ENCODE measurements around the gene HSD17B3.
A peak's percentile ranks its signal among the peaks of the same experiment; 100 is the strongest.
"Not testable (repeated sequence)": the region's sequence is repeated elsewhere in the genome, so short reads cannot be mapped to it uniquely, and the experiment has no call there.

HSD17B3 gene

DNA sequence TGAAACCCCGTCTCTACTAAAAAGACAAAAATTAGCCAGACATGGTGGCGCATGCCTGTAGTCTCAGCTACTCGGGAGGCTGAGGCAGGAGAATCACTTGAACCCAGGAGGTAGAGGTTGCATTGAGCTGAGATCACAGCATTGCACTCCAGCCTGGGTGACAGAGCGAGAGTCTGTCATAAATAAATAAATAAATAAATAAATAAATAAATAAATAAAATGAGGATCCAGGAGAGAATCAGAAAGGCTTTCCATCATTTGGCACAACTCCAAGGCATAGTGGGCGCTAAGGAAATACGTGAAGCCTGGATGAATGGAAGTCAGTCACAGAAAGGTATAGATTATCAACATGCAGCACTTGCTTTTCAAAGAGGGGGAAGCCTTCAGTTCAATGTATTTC, 65.6 kb downstream of the HSD17B3 start:
- DNase-seq (ENCODE audit: low read depth) = not testable (repeated sequence)

DNA sequence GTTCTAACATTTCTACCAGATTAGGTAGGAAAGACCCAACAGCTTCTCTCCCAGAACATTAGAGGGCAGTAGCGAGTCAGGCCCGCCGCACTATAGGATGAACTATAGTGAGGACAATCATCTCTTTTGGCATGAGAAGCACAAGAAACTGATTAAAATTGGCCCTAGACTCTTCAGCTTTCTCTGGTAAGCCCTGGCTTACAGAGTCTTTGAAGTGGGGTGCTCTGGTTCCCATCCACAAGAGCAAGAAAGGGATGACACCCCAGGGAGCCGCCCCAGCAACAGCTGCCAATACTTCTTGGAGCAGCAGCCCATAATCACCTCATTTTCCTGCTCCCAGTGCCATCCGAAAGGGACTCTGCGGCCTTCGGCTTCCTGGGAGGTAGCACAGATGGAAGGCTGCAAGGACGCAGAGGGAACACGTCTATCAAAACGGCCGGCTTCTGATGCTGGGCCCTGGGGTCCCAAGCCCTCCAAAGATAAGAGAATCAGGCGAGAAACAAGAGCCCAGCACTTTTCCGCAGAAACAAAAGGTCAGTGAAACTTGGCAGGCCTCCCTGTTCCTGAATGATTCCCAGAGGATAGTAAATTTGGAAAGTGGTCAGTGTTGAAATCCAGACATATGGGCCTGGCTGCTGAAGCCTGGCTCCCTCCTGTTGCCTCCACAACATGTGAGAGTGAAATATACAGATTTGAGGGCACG, 69.3 kb downstream of the HSD17B3 start:
- DNase-seq (ENCODE audit: low read depth) = no peak

GRCh38 chr9:96232164-96232538, 69.8 kb downstream of the HSD17B3 start:
- DNase-seq (ENCODE audit: low read depth) = no peak

GRCh38 chr9:96230002-96230401, 72.0 kb downstream of the HSD17B3 start:
- no peak for DNase-seq (ENCODE audit: low read depth)

DNA sequence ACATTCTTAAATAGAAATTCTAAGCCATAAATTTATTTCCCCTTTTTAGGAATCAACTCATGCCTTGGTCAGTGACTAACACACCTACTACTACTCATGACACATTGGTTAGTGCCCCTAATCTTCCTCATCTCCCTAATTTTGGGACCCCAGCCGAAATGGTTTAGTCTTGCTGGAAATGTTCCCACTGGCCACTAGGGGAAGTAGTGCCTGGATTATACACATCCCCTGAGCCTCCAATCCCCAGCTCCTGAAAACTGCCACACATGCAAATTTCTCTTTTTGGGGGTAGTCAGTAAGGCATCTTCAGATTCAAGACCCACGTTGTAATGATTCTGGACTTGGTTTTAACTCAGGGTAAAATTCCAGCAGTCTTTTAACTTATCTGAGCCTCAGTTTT, 79.8 kb downstream of the HSD17B3 start:
- DNase-seq (ENCODE audit: low read depth) = no peak

GRCh38 chr9:96219900-96220257, 82.1 kb downstream of the HSD17B3 start:
- DNase-seq (ENCODE audit: low read depth) = no peak

- DNase-seq (ENCODE audit: low read depth) = no peak
Observed at GRCh38 chr9:96219026-96219899, 82.7 kb downstream of the HSD17B3 start.

DNA sequence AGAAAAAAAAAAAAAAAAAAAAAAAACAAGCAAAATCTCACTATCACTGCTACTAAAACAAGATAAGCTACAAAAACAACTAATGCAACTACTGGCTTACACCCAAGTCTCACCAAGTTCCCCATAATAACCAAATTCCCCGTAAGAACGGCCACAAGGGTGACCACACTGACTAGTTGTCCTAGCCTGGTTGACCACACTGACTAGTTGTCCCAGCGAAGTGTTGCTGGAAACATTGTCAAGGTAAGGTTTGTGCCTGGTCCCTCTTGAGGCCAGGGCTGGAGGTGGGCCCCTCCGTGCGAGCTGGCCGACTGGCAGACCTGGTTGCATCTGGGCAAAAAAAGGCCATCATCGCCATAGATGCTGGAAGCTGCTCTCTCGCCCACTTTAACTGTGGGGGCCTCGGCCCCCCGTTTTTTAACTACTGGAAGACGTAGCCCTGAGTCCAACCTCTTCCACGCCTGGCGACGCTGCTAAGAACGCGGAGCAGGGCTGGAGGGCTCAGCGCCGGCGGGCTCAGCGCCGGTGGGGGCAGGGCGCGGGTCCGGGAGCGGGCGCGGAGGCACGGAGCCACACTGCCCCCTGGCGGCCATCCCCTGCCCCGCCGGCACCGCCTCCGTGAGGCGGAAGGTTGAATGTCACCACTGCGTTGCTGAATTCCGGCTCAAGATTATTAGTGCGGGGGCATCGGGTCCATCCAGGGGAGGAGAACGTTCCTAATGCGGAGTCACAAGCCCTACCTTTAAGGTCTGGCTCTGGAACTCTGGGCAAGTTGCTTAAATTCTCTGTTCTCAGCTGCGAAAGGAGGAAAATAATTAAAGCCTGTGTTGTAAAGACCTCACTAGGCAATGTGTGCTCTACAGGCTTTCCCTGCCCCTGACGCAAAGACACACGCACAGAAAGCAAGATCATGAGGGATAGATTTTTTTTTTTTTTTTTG, 84.0 kb downstream of the HSD17B3 start:
- peak; percentile 86 for DNase-seq (ENCODE audit: low read depth)

DNA sequence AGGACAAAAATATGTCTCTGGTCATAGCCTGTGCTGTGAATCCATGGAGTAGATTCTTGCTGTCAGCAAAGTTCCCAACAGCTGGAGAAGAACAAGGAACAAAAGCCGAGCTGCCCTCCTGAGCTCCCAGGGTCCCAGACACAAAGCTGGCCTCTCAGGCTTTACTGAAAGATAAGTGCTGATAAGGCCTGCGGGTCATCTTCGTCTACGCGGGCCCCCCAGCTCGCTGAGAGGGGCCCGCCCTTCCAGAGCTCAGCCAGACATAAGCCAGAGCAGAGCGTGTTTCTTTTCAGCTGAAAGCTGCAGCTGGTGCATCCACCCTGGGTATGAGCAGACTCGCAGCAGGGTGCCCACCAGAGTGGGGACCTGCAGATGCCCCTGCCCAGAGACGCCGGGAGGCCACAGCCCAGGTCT, 84.7 kb downstream of the HSD17B3 start:
- no peak for DNase-seq (ENCODE audit: low read depth)

- DNase-seq (ENCODE audit: low read depth) = no peak
Observed at GRCh38 chr9:96216583-96216982, 85.4 kb downstream of the HSD17B3 start.

DNA sequence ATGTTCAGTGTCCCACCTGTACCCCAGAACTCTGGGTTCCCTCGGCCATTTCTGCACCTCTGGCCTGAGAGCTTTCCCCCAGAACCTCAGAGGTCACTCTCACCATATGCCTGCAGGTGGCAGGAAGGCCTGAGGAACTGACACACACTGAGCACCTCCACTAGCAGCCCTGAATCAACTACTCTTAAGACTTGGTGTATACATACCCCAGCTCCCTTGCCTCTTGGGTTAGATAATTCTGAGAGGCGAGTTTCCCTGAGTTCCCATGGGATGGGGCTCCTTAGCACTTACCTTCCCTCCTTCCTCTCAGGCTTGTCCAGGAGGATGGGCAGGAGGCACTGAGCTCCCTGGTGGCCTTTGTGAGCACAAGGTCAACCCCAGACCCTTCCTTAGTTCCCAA, 86.1 kb downstream of the HSD17B3 start:
- DNase-seq (ENCODE audit: low read depth) = no peak

- no peak for DNase-seq (ENCODE audit: low read depth)
Observed at GRCh38 chr9:96214635-96215034, 87.3 kb downstream of the HSD17B3 start.

- DNase-seq (ENCODE audit: low read depth) = no peak
Observed at GRCh38 chr9:96209407-96210271, 92.3 kb downstream of the HSD17B3 start.

- DNase-seq (ENCODE audit: low read depth) = no peak
Observed at GRCh38 chr9:96206156-96206751, 95.7 kb downstream of the HSD17B3 start.

DNA sequence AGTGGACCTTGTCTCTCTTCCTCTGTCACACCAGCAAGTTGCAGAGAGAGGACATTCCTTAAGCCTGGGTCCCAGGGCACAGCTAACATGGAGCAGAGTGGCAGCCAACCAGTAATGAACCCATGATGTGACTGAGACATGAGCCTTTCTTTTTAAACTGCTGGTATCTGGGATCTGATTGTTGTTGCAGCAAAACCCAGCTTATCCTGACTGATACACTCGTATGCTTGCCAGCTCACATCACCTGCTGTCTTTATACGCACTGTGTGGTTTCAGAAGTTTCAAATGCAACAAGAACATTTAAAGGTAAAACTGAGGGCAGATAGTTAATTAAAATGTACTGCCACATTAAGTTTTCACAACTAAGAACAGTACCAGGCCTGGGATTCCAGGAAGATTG, 97.1 kb downstream of the HSD17B3 start:
- DNase-seq (ENCODE audit: low read depth) = no peak

DNA sequence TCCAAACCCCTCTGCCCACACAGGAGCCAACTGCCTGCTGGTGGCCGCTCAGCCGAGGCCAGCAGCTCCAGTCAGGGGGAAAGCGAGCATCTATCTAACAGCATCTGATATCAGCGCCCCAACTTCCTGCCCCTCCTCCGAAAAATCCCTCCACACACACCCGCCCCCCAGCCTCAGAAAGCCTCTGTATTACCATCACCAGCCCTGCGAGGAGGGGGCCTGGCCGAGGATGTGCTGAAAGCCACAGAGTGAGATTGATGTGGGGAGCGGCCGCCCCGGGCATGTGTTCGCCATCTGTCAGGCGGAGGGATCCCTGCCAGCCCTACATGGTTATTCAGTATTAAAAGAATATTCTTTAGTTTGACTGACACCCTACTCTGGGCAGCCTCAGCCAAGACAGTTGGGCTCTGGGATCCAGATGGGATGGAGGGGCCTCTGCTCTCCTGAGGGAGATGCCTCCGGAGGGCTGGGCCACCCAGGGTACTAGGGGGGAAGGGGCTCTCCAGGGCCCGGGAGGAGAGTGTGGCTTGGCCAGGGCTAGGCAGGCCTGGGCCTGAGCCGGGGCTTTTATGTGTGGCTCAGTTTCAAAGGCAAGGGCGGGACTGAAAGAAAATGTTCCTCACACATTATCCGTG, 98.0 kb downstream of the HSD17B3 start:
- DNase-seq (ENCODE audit: low read depth) = no peak

DNA sequence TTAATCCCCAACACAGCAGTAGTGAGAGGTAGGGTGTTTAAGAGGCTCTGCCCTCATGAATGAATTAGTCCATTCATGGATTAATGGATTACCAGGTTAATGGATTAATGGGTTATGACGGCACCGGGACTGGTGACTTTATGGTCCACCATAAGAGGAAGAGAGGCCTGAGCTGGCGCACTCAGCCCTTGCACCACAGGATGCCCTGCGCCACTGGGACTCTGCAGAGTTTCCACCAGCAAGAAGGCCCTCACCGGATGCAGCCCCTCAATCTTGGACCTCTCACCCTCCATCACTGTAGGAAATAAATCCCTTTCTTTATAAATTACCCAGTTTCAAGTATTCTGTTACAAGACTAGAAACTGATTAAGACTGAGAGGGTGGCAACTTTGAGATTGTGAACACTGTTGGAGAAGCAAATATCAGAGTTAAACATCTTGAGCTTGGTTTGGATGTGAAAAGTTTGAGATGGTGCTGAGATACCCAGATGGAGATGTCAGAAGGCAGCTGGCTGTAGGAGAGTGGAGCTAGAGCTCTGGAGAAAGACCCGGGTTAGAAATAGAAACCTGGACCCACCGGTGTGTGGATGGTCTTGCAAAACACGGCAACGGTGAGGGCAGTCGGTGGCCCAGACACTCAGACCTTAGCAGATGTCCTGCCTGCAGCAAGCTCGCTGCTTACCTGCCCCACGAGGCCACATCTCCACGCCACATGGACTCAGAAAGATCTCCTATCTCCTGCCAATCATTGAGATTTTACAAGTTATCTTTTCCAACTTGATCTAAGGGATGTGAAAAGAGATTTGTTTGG, 98.8 kb downstream of the HSD17B3 start:
- no peak for DNase-seq (ENCODE audit: low read depth)

DNA sequence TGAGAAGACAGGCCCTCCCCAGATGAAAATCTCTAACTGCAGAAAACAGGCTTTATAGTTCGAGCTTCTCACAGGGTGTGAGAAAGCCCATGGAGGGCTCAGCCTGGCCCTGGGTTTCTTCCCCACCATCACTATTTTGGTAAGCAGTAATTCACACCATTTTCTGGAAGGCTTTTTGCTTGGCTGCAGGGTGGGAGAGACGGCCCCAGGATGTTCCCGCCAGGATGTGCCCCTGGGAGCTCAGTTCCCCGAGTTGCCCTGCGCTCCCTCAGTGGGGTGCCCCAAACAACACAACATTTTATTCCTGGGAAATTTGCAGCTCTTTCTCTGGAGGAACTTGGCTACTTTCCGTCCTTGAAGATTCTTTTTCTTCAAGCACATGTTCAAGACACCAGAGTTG, 100.8 kb downstream of the HSD17B3 start:
- no peak for DNase-seq (ENCODE audit: low read depth)

DNA sequence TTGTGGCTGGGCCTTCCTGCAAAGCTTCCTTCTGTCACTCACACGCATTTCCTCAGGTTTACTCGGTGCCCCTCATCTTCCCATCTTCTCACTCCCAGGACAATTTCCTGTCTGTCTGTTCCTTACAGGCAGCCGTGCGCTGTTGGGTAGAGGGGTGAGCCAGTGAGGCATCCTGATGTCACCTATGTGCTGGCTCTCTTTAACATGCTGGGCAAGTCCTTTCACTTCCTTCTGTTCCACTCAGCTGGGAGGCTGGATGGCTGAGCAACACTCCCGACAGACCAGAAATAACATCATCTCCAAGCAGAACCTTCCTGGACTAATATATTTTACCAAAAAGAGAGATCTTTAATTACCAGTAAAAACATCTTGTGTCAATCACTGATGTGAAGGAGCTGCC, 103.0 kb downstream of the HSD17B3 start:
- DNase-seq (ENCODE audit: low read depth) = no peak

DNA sequence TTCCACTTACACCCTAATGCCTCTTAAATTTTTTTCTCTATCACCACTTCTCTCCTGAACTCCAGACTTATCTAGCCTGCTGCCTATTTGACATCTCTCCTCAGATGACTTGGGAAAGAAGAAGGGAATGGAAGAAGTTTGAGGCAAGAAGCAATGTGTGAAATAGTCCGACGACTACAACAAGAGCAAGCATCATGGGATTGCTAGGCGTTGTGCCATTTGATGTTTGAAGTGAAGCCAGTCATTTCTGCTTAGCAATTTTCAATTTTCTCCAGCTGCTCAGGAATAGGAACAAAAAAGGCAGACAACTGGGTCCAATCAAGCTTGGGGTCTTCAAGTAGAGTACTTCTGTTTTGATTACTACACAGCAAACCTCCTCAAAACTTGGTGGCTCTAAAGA, 106.4 kb downstream of the HSD17B3 start:
- no peak for DNase-seq (ENCODE audit: low read depth)
